Measurements from ENCODE around the gene ANXA7. TPM values are rescaled to one million over a fixed set of nuclear protein-coding genes. Genes with fewer than 3 reads are reported as not detected.

The ANXA7 gene
- polyA plus RNA-seq, 3 donors = 84.6 to 199 (median 173) TPM

DNA sequence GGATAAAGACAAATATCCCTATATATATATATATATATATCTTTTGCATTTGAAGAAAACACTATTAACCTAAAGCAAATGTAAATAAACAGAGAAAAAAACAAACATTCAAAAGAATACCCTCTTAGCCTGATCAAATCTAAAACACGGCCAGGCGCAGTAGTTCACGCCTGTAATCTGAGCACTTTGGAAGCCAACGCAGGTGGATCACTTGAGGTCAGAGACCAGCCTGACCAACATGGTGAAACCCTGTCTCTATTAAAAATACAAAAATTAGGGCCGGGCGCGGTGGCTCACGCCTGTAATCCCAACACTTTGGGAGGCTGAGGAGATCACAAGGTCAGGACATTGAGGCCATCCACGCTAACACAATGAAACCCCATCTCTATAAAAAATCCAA is 9.2 kb downstream of the ANXA7 start:
- H3K4me3 ChIP-seq (replicated peaks in 1 of 3; ENCODE audit: low read depth in 2 of 3, low read length in 3 of 3) = no peak overlapping the region
- H3K4me3 Mint-ChIP-seq = no peak overlapping the region
- H3K36me3 Mint-ChIP-seq = peaks cover 23 to 25% of the 10 kb centered on the region in 2 donors
- H3K27me3 Mint-ChIP-seq (ENCODE audit: low read depth in 3 of 3) = no peaks in the 10 kb centered on the region
- no peak overlapping the region for H2AFZ ChIP-seq (ENCODE audit: insufficient read depth, low read depth, low read length, poor library complexity, severe bottlenecking)
- no peaks in the 10 kb centered on the region for H3K27me3 ChIP-seq (ENCODE audit: control insufficient read depth in 2 of 2, insufficient read depth in 2 of 2, low read length in 2 of 2)
- DNase-seq = no peak
- H3K27ac ChIP-seq (ENCODE audit: low read depth in 1 of 2, low read length in 2 of 2) = no peak overlapping the region
- peaks cover 97% of the 10 kb centered on the region for H4K20me1 ChIP-seq (ENCODE audit: insufficient read depth, low read length)
- TF ChIP-seq, protein P1, sequence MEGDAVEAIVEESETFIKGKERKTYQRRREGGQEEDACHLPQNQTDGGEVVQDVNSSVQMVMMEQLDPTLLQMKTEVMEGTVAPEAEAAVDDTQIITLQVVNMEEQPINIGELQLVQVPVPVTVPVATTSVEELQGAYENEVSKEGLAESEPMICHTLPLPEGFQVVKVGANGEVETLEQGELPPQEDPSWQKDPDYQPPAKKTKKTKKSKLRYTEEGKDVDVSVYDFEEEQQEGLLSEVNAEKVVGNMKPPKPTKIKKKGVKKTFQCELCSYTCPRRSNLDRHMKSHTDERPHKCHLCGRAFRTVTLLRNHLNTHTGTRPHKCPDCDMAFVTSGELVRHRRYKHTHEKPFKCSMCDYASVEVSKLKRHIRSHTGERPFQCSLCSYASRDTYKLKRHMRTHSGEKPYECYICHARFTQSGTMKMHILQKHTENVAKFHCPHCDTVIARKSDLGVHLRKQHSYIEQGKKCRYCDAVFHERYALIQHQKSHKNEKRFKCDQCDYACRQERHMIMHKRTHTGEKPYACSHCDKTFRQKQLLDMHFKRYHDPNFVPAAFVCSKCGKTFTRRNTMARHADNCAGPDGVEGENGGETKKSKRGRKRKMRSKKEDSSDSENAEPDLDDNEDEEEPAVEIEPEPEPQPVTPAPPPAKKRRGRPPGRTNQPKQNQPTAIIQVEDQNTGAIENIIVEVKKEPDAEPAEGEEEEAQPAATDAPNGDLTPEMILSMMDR (IDR thresholded peaks at IDR 0.05) = no peak
- peaks cover 15% of the 10 kb centered on the region for H3K4me1 Mint-ChIP-seq
- peak overlapping the region in 1 of 7 donors; percentile 21 for H3K27ac Mint-ChIP-seq
- H3K9me3 Mint-ChIP-seq = peaks cover 0 to 2% (median 0%) of the 10 kb centered on the region in 7 donors
- H3K9me3 ChIP-seq (replicated peaks in 1 of 2; ENCODE audit: control insufficient read depth in 1 of 2, insufficient read depth in 1 of 2, low read length in 2 of 2) = no peaks in the 10 kb centered on the region
- peaks cover 12 to 33% of the 10 kb centered on the region in 2 donors for H3K36me3 ChIP-seq (replicated peaks in 1 of 2; ENCODE audit: control insufficient read depth in 1 of 2, insufficient read depth in 2 of 2, low read length in 2 of 2)
- 100% methylated on average over 8 of the region's 9 CpGs for WGBS (ENCODE audit: insufficient coverage)
- peaks cover 99% of the 10 kb centered on the region for H3K79me2 ChIP-seq (ENCODE audit: insufficient read depth, low read length)
- intact Hi-C loops (cut with micrococcal nuclease) = no loop called here
- H3K4me1 ChIP-seq (ENCODE audit: control insufficient read depth in 1 of 2, insufficient read depth in 2 of 2, low read length in 2 of 2) = no peaks in the 10 kb centered on the region
- H3K9ac ChIP-seq (ENCODE audit: insufficient read depth, low read length, poor library complexity, severe bottlenecking) = no peak overlapping the region
- H3K4me2 ChIP-seq (replicated peaks; ENCODE audit: extremely low read depth, low read length, poor library complexity, severe bottlenecking) = no peak overlapping the region

DNA sequence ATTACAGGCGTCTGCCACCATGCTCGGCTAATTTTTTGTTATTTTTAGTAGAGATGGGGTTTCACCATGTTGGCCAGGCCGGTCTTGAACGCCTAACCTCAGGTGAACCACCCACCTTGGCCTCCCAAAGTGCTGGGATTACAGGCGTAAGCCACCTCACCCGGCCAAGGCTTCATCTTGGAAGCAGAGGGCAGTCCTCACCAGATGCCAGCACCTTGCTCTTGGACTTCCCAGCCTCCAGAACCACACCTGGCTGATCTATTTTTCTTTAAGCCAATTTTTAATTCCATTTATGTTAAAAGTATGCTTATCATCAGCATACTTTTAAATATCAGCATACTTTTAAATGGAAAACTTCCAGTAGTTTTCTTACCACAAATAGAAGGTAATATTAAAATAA is 12.2 kb downstream of the ANXA7 start:
- WGBS (ENCODE audit: insufficient coverage) = 100% methylated on average over 6 of the region's 6 CpGs
- Mint-ChIP-seq H3K36me3 (peaks cover 35 to 41% of the 10 kb centered on the region in 2 donors), H3K4me3 (no peak overlapping the region), H3K9me3 (no peaks in the 10 kb centered on the region), H3K4me1 (peaks cover 3% of the 10 kb centered on the region), H3K27me3 (ENCODE audit: low read depth in 3 of 3) (no peaks in the 10 kb centered on the region), H3K27ac (peak overlapping the region in 1 of 7 donors; percentile 50)
- TF ChIP-seq, protein P1 (IDR thresholded peaks at IDR 0.05) = no peak
- Histone ChIP-seq H3K36me3 (replicated peaks in 1 of 2; ENCODE audit: control insufficient read depth in 1 of 2, insufficient read depth in 2 of 2, low read length in 2 of 2) (peaks cover 23 to 48% of the 10 kb centered on the region in 2 donors), H3K9ac (ENCODE audit: insufficient read depth, low read length, poor library complexity, severe bottlenecking) (no peak overlapping the region), H3K4me2 (replicated peaks; ENCODE audit: extremely low read depth, low read length, poor library complexity, severe bottlenecking) (no peak overlapping the region), H3K4me1 (ENCODE audit: control insufficient read depth in 1 of 2, insufficient read depth in 2 of 2, low read length in 2 of 2) (no peaks in the 10 kb centered on the region), H3K79me2 (ENCODE audit: insufficient read depth, low read length) (peaks cover 75% of the 10 kb centered on the region), H3K9me3 (replicated peaks in 1 of 2; ENCODE audit: control insufficient read depth in 1 of 2, insufficient read depth in 1 of 2, low read length in 2 of 2) (no peaks in the 10 kb centered on the region), H3K27ac (ENCODE audit: low read depth in 1 of 2, low read length in 2 of 2) (no peak overlapping the region), H3K27me3 (ENCODE audit: control insufficient read depth in 2 of 2, insufficient read depth in 2 of 2, low read length in 2 of 2) (no peaks in the 10 kb centered on the region), H3K4me3 (replicated peaks in 1 of 3; ENCODE audit: low read depth in 2 of 3, low read length in 3 of 3) (no peak overlapping the region), H4K20me1 (ENCODE audit: insufficient read depth, low read length) (peaks cover 86% of the 10 kb centered on the region), H2AFZ (ENCODE audit: insufficient read depth, low read depth, low read length, poor library complexity, severe bottlenecking) (no peak overlapping the region)
- DNase-seq = no peak
- intact Hi-C loops (cut with micrococcal nuclease) = no loop called here

Measured in CD14-positive monocyte (primary cell).